GM10847 (cell line): Measurements from ENCODE around the gene COPE.

ENCODE experiments used
- POLR2A ChIP-seq: IDR thresholded peaks from 2 replicates; pipeline ENCODE4 v1.6.1; 2011; ENCODE audit not compliant: insufficient read length; ENCODE audit errors: extremely low read depth

Gene COPE

GRCh38 chr19:18942692-18943091, 23.5 kb upstream of the COPE start:
- TF ChIP-seq POLR2A, result no peak

GRCh38 chr19:18941628-18942354, 22.6 kb upstream of the COPE start:
- no peak for TF ChIP-seq POLR2A

GRCh38 chr19:18940769-18941627, 21.8 kb upstream of the COPE start, which contains the start of gene HOMER3:
HOMER3 (minus strand) TSS chr19:18941217; CDS start chr19:18938982, 2,235 bp downstream.
- no peak for TF ChIP-seq POLR2A

GRCh38 chr19:18939922-18940768, 21.0 kb upstream of the COPE start:
- no peak for TF ChIP-seq POLR2A

- TF ChIP-seq POLR2A, result no peak
Observed at GRCh38 chr19:18939163-18939562, 20.0 kb upstream of the COPE start.

- TF ChIP-seq POLR2A, result no peak
Observed at GRCh38 chr19:18933297-18933696, 14.1 kb upstream of the COPE start.

- TF ChIP-seq POLR2A, result no peak
Observed at GRCh38 chr19:18932216-18932841, 13.1 kb upstream of the COPE start.

GRCh38 chr19:18931316-18932162, 12.4 kb upstream of the COPE start:
- no peak for TF ChIP-seq POLR2A

GRCh38 chr19:18929311-18929710, 10.1 kb upstream of the COPE start:
- TF ChIP-seq POLR2A, result no peak

GRCh38 chr19:18928018-18928805, 9.0 kb upstream of the COPE start:
- no peak for TF ChIP-seq POLR2A

GRCh38 chr19:18924684-18925213, 5.6 kb upstream of the COPE start:
- TF ChIP-seq POLR2A, result no peak

GRCh38 chr19:18922228-18922985, 3.2 kb upstream of the COPE start:
- TF ChIP-seq POLR2A, result no peak
